EL (cell line): ENCODE results near the gene OTX1.
"Not testable (repeated sequence)": the region's sequence is repeated elsewhere in the genome, so short reads cannot be mapped to it uniquely, and the experiment has no call there.

Source experiments
- DNase-seq: peaks from one replicate; pipeline ENCODE4 v3.0.0-alpha.2; 2016

Gene OTX1

DNA sequence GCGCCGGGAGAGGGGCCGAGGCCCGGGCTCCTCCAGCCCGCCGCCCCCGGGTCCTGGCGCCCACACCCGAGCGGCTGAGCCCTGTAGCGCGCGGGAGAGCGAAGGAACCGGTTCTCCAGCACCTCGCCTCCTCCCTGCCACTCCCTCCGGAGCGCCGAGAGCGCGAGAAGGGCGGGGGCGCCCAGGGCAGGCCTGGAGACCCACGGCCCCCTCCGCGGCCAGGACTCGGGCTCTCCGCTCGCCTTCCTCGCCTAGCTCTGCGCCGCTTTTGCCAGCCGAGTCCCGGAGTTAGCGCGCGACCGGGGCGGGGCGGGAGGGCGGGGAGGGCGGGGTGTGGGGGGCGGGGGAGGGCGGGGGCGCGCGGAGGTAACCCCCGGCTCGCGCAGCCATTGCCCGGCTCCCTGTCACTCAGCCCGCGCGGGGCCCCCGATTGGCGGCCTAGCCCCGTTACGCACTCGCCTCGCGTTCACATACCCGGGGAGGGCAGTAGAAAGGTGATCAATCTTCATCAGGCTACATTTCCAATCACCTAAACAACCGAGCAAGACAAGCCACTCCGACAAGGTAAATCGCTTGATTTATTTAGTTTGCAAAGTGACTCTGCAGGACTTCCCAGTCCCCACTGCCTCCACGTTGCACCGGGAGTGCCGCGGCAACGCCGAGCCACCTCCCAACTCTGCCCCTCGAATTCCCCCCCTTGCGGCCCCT is at the start of gene OTX1:
Gene OTX1 (plus strand): TSS at position 497 of the 708 bp plus-strand sequence. CDS start 2,161 bp downstream, outside the sequence.
- peak; percentile 80 for DNase-seq

DNA sequence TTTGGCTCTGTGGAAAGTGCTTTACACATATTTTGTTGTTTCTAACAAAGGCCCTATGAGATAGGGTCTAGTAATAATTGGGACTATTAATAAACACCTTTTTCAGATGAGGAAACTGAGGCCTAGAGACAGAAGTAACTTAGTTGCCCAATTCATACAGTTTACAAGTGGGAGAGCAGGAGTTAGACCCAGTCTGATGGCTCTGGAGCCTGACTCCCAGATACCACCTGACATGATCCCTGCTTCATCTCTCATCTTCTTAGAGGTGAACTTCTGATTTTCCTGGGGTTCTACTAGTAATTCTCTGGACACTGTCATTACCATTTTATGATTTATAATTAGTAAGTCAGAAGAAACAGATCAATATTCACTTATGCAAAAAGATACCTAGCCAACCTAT is 49.1 kb upstream of the OTX1 start:
- DNase-seq: no peak

DNA sequence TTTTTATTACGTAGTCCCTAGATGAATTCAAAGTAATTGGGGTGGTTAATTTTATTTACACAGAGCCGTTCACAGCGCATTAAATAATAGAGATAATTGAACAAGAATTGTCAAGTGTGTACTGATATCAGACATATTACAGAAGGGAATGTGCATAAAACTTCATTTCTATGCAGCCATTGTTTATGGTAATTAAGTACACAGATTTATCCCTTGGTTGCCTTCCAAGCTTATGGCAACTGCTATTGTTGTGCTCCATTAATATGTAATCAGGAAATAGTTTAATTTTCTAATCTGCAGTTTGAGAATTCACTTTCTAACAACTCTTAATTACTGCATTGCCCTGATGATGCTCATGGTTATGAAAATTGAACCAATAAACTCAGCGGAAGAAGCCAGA is 47.3 kb upstream of the OTX1 start:
- DNase-seq: no peak

DNA sequence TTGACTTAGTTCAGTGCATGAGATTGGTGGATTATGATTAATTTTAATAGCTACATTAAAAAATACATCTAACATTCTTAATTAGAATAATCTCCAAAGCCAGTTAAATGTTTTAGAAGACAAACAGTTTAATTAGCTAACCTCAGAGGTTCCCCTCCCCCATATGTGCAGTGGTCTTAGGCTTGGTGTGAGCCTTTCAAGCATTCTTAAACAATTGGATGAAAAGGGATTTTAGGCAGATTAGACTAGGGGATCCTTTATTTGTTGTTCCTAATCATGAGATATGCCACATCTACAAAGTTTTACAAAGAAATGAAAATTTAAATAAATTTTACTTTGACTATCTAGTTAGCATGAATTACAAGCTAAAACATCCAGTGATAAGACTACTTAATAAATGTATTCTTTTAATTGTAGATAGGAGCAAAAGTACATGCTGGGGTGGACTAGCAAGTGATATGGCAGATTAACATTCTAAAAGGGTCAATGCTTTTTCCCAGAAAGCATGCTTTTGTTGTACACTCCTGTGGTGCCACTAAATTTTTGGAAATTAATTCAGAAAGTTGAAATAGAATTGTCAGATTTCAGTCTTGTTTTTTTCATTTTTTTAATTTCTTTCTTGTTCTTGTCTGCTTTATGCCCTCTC is 42.7 kb upstream of the OTX1 start:
- DNase-seq: no peak

DNA sequence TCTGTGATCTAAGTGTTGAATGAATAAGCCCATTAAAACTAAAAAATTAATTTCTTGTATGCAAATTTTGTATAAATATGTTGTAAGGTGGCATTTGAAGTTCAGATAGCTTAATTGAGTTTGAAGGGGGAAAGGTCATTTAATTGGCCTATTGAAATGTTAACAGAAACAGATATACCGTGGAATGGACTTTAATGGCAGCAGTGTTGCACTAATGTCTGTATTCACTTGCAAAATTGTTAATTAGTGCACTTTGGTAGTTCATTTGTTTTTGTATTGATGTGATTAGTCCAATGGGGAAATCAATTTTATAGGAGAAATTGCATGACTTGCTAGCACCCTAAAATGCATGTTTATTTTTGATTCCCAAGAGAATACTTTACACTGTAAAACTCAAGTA is 41.8 kb upstream of the OTX1 start:
- DNase-seq: no peak

DNA sequence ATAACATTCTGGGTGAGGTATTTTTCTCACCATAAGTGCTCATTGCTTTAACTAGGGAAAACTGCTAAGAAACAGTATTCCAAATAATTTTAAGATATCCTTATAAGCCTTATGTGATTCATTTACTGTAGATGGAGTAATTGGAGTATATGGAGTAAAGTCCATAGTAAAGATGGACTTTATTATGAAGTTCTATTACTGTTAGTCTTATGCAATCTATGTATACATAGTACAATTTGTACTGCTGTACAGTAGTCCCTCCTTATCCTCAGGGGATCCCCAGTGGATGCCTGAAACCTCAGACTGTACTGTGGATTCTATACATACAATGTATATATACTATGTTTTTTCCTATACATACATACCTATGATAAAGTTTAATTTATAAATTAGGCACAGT is 41.1 kb upstream of the OTX1 start:
- DNase-seq: no peak

- no peak for DNase-seq
Observed at GRCh38 chr2:63012541-63012940, 38.1 kb upstream of the OTX1 start.

GRCh38 chr2:63013438-63013837 is 37.2 kb upstream of the OTX1 start:
- no peak for DNase-seq

DNA sequence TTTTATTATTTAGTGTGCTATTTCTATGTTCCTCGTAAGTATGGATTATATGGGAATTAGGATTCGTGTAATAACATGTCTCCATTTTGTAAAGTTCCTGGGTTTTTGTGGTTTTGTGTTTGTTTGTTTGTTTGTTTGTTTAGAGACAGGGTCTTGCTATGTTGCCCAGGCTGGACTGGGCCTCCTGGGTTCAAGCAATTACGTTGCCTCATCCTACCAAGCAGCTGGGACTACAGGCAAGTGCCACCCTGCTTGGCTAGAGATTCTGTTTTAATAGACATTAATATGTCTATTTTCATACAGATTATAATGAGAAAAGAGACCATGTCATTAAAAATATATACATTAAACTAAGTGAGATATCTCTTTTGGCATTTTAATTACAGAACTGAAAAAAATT is 35.2 kb upstream of the OTX1 start:
- no peak for DNase-seq

GRCh38 chr2:63018439-63018838 is 32.2 kb upstream of the OTX1 start:
- DNase-seq: no peak

- not testable (repeated sequence) for DNase-seq
Observed at GRCh38 chr2:63019686-63020085, 30.9 kb upstream of the OTX1 start.

DNA sequence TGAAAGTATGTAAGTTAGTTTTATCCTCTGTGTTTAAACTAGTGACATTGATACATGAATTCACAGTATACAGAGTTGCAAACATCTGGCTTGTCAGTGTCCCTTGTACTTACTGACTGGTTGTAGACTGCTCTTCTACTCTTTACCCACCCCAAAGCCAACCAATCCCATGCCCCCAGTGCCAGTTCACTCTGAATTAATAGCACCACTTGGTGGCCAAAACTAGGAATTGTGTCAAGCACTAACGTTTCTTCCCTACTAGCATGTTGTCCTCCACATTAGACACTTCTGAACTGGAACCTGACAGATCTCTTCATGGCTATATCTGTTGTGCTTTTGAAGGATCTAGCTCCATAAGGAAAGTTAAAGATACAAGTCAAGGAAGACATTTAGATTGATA is 27.2 kb upstream of the OTX1 start:
- peak; percentile 57 for DNase-seq

DNA sequence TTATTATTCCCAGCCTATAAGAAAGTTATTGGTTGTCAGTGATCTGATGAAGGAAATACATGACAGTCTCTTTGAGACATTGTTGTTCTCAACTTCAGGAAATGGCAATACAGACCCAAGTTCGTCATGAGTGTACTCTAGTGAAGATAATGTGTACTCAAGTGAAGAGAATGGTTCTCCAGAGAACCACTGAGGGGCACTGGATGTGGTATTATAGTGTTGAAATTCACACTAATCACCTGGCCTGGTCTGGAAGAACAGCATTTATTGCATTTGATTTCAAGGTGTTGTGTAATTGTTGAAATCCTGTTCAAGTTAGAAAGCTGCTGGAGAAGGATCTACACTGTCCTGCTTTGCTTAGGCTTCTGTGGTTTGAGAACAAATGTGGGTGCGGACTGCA is 23.4 kb upstream of the OTX1 start:
- no peak for DNase-seq

GRCh38 chr2:63029058-63029457 is 21.6 kb upstream of the OTX1 start:
- DNase-seq: peak; percentile 44

DNA sequence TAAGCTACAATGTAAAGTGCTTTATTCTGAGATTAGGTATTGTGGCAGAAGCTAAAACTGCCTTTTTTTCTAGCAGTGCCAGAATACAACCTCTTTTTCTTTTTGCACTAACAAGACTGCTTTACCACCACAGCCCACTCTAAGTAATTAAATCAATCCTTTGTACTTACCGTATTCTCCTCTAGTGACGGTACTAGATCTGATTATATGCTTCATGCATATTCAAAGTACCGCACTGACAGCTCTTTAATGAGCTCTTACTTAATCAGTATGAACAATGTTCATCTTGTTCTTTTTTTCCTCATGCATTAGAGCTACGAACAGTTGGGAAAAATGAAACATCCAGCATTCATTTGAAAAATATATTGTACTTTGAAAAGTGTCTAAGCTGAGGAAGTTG is 16.1 kb upstream of the OTX1 start:
- DNase-seq: no peak

- DNase-seq: no peak
Observed at GRCh38 chr2:63035169-63035568, 15.5 kb upstream of the OTX1 start.

GRCh38 chr2:63035660-63036059 is 15.0 kb upstream of the OTX1 start:
- no peak for DNase-seq

- no peak for DNase-seq
Observed at GRCh38 chr2:63038034-63038433, 12.6 kb upstream of the OTX1 start.

- DNase-seq: no peak
Observed at GRCh38 chr2:63040586-63040985, 10.0 kb upstream of the OTX1 start.

- no peak for DNase-seq
Observed at GRCh38 chr2:63041592-63041991, 9.0 kb upstream of the OTX1 start.

DNA sequence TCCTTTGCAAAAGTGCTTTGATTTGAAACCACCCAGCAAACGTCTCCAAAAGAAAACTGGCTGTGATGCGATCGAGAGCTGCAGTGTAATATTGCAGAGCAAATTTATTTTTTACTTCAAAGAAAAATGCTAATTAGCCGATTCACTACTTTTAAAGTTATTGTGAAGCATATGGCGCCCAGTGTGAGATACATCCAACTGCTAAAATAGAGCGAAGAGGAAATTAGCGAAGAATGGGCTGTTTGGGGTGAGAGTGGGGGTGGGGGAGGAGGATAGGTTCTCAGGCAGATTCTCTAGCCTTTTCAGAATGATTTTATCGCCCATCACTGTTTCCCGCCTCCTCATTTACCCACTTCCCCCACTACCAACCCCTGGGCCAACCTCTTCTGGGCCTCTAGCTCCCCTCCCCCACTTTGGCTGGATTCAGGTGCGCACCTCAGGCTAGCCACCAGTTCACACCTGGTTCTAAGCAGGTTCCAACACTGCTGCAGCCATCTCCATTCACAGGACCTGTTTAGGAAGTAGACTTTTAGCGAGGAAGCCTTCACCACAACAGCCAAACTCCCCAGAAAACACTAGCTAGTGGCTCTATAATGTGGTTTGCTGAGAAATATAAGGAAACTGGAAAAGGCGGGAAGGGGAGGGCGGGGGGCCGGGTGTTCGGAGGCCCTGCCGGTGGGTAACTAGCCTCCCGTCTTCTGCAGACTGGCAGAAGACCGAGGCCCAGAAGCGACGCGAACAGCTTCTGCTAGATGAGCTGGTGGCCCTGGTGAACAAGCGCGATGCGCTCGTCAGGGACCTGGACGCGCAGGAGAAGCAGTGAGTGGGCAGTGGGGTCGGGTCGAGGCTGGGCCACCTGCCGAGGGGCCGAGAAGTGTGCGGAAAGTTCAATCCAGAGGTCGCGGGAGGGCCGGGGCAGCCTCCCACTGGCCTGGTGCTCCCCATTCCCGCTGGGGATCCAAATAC is 6.0 kb upstream of the OTX1 start:
- no peak for DNase-seq

DNA sequence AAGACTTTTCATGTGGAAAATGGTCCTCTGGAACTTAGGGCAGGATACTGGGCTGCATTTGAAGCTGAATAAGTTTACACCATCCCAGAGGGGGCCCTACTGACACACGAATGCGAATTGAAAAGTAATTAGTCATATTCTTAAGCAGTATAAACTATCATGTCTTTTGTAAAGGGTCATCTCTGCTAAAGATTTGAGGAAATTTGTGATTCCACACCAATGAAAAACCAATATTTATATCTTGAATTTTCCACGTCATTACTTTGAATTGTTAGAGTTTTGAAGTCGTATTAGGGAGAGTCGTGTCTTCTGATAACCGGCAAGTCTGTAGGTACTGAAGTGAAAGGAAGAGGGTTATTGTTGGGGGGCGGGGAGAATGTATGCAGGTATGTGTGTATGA is 4.1 kb upstream of the OTX1 start:
- DNase-seq: no peak

DNA sequence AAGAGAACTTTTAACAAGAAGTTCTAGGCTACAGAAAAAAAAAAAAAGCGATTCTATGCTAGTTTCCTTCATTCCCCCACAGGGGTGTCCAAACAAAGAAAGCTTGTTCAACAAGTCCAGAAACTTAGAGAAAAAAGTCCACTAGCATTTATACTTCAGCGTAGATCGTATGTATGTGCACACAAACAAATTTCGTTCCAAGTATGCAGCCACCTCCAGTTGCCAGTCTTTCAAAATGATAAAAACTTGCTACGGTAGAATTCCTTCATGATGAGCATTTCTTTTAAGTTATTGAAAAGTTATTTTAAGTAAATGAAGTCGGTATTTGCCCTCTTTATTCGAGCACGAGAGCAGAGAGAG is 3.7 kb upstream of the OTX1 start:
- no peak for DNase-seq
